ENCODE measurements around the gene D2HGDH. TPM values are rescaled to one million over a fixed set of nuclear protein-coding genes. Genes with fewer than 3 reads are reported as not detected.
"Not testable (repeated sequence)": the region's sequence is repeated elsewhere in the genome, so short reads cannot be mapped to it uniquely, and the experiment has no call there.

Gene D2HGDH
- total and polyA plus RNA-seq, 9 of the 15 experiments (the other 6 are each of a cell fraction or from before 2014, with no cell fraction given): 0.39 to 30.8 (median 10.3) TPM

- CTCF ChIA-PET (ENCODE audit: low intra/inter-chr PET ratio): interaction anchor here (0.6 kb wide), 1 partner anchor 1330 kb away, joined by 3 read pairs; no protein-coding TSS in a partner anchor
- TF ChIP-seq ZBTB33 (CRISPR knock-in tag; IDR thresholded peaks at IDR 0.05): peak; percentile 98
- not testable (repeated sequence) for TF ChIP-seq CREB1 (IDR thresholded peaks at IDR 0.05)
- TF ChIP-seq CREB1 (CRISPR knock-in tag; IDR thresholded peaks at IDR 0.05): peak; percentile 36; the same call in 1 of the 2 replicates
- TF ChIP-seq ADNP (tag; IDR thresholded peaks at IDR 0.05): peak; percentile 96
- TF ChIP-seq ZNF134 (CRISPR knock-in tag; conservative IDR thresholded peaks at IDR 0.05): peak; percentile 99
- TF ChIP-seq TEAD1 (CRISPR knock-in tag; IDR thresholded peaks at IDR 0.05): 0 out of 4 replicates have a peak, but pooled peaks of 1 of the 2 experiments have one; percentile 14
- TF ChIP-seq KAT7 (CRISPR knock-in tag; IDR thresholded peaks at IDR 0.05; ENCODE audit: borderline replicate concordance): 0 out of 2 replicates have a peak, but pooled peaks have one; percentile 62
- TF ChIP-seq RBM25 (IDR thresholded peaks at IDR 0.05; ENCODE audit: low read depth, low read length, severe bottlenecking): peak; percentile 66
- 0 out of 2 replicates have a peak, but pooled peaks have one; percentile 15 for TF ChIP-seq MAX (CRISPR knock-in tag; IDR thresholded peaks at IDR 0.05)
These were observed 25.5 kb downstream of the D2HGDH start for GRCh38 chr2:241759893-241760292.

More at GRCh38 chr2:241759893-241760292, 25.5 kb downstream of the D2HGDH start:
- FAIRE-seq; BruUV-seq (replicated peaks); in situ Hi-C loops (cut with MboI); intact Hi-C loops (cut with micrococcal nuclease); ATAC-seq; H3K9me3 ChIP-seq (replicated peaks; ENCODE audit: control insufficient read depth, insufficient read depth, low read depth, low read length); H4K20me1 ChIP-seq (replicated peaks; ENCODE audit: control insufficient read depth, insufficient read depth, low read length); H3K9ac ChIP-seq (ENCODE audit: insufficient read depth in 1 of 2, low read depth in 2 of 2, low read length in 2 of 2); H3K27ac ChIP-seq (ENCODE audit: extremely low read depth, low read depth, low read length); POLR2A ChIA-PET; H3K4me2 ChIP-seq (ENCODE audit: insufficient read depth, low read length); H3K9me1 ChIP-seq (ENCODE audit: control insufficient read depth, insufficient read depth, low read length); H2AFZ ChIP-seq (ENCODE audit: low read depth, low read length); H3K27me3 ChIP-seq (ENCODE audit: control insufficient read depth in 2 of 2, insufficient read depth in 2 of 2, low read length in 2 of 2); H3K4me3 ChIP-seq; H3K79me2 ChIP-seq (ENCODE audit: control insufficient read depth, insufficient read depth, low read length); DNase-seq (ENCODE audit: extremely low read depth in 1 of 4, low spot score in 3 of 4): not testable (repeated sequence)
- peaks cover 50% of the 10 kb centered on the region; the same call in 2 of the 3 replicates for H3K36me3 ChIP-seq (ENCODE audit: control insufficient read depth, insufficient read depth, low read length)
- peaks cover 13 to 21% of the 10 kb centered on the region in 2 experiments for H3K4me1 ChIP-seq (replicated peaks in 1 of 2; ENCODE audit: control insufficient read depth in 2 of 2, insufficient read depth in 2 of 2, low read length in 2 of 2)
- 95% methylated on average over 10 of the region's 16 CpGs for WGBS (ENCODE audit: insufficient coverage, low coverage, missing lambda C conversion rate)
